Subcutaneous abdominal adipose tissue (tissue), 5 donors: ENCODE data around the gene GAPT.

Experiments used
- H3K27ac ChIP-seq: one replicate; pipeline ENCODE4 v1.7.0; 2013; ENCODE audit warnings: low read depth, mild to moderate bottlenecking, inconsistent platforms, low read length, moderate library complexity
- H3K27me3 ChIP-seq, 5 donors: one replicate each; pipeline ENCODE4 v1.7.0; 2013; ENCODE audit warnings: low read length in 5 of 5, inconsistent platforms in 1 of 5; ENCODE audit not compliant: control insufficient read depth in 5 of 5, insufficient read depth in 4 of 5
- H3K36me3 ChIP-seq, 5 donors: one replicate each; pipeline ENCODE4 v1.7.0; 2013; ENCODE audit warnings: low read length in 5 of 5; ENCODE audit not compliant: control insufficient read depth in 5 of 5, insufficient read depth in 5 of 5
- H3K4me1 ChIP-seq, 5 donors: one replicate each; pipeline ENCODE4 v1.7.0; 2013; ENCODE audit warnings: low read length in 5 of 5, mild to moderate bottlenecking in 3 of 5, moderate library complexity in 1 of 5; ENCODE audit not compliant: control insufficient read depth in 5 of 5, insufficient read depth in 5 of 5
- H3K4me3 ChIP-seq, 5 donors: one replicate each; pipeline ENCODE4 v1.7.0; 2013; ENCODE audit warnings: low read length in 5 of 5, low read depth in 1 of 5
- H3K9ac ChIP-seq, 5 donors: one replicate each; pipeline ENCODE4 v1.7.0; 2013; ENCODE audit warnings: low read length in 5 of 5, mild to moderate bottlenecking in 4 of 5, moderate library complexity in 3 of 5
- H3K9me3 ChIP-seq, 5 donors: one replicate each; pipeline ENCODE4 v1.7.0; 2013; ENCODE audit warnings: low read length in 5 of 5; ENCODE audit not compliant: control insufficient read depth in 5 of 5
- donor health status: healthy.
- donor health status: healthy.
- donor health status: healthy.
- donor health status: healthy.
- donor health status: healthy.

Gene GAPT

GRCh38 chr5:58481828-58482227, 9.4 kb upstream of the GAPT start:
- Histone ChIP-seq H3K4me3 (no peak overlapping the region), H3K9me3 (no peaks in the 10 kb centered on the region), H3K4me1 (no peaks in the 10 kb centered on the region), H3K36me3 (no peaks in the 10 kb centered on the region), H3K27ac (no peak overlapping the region), H3K9ac (no peak overlapping the region), H3K27me3 (peaks cover 0 to 10% (median 0%) of the 10 kb centered on the region in 5 donors)

DNA sequence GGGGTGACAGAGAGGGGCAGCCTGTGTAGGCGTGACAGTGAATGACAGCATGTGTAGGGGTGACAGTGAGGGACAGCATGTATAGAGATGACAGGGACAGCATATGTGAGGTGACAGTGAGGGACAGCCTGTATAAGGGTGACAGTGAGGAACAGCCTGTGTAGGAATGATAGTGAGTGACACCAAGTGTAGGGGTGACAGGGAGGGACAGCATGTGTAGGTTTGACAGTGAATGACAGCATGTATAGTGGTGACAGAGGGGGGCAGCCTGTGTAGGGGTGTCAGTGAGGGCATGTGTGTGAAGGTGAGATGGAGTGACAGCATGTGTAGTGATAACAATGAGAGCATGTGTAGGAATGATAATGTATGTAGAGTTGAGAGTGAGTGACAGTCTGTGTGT, 8.7 kb upstream of the GAPT start:
- no peaks in the 10 kb centered on the region for H3K36me3 ChIP-seq
- no peak overlapping the region for H3K9ac ChIP-seq
- H3K4me3 ChIP-seq = no peak overlapping the region
- no peak overlapping the region for H3K27ac ChIP-seq
- peaks cover 0 to 10% (median 0%) of the 10 kb centered on the region in 5 donors for H3K27me3 ChIP-seq
- H3K4me1 ChIP-seq = no peaks in the 10 kb centered on the region
- H3K9me3 ChIP-seq = no peaks in the 10 kb centered on the region

DNA sequence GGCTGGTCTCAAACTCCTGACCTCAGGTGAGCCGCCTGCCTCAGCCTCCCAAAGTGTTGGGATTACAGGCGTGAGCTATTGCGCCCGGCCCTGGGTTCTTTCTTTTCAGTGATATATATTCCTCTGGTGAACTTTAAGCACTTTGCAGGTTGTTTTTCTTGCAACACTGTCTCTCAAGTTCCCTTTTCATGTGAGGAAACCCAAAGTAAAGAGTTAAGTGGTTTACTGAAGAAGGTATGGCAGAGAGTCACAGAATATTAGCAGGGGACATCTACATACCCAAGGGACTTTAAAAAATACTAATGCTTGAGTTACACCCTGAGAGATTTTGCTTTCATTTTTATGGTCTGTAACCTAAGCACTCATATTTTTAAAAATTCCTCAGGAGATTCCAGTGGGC, 6.7 kb upstream of the GAPT start:
- Histone ChIP-seq H3K4me1 (no peaks in the 10 kb centered on the region), H3K4me3 (no peak overlapping the region), H3K27ac (no peak overlapping the region), H3K36me3 (no peaks in the 10 kb centered on the region), H3K9ac (no peak overlapping the region), H3K9me3 (no peaks in the 10 kb centered on the region), H3K27me3 (peaks cover 0 to 10% (median 0%) of the 10 kb centered on the region in 5 donors)

DNA sequence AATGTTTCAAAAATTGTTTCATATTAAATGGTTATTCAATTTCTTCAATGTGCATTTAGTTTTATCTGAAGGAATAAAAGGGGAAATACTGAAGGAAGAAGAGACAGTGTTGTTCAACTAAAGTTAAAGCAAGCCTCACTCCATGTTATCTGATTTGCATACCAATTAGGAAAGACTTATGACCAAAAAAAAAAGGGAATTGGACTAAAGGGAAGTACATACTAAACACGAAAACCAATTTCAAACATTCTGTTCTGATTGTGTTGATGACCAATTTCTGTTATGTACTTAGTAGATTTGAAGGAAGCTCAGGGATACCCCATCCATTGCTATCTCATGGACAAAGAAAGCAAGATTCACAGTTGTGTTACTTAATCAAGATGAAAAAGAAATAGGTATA, 4.9 kb upstream of the GAPT start:
- peaks cover 0 to 4% (median 0%) of the 10 kb centered on the region in 5 donors for H3K27me3 ChIP-seq

DNA sequence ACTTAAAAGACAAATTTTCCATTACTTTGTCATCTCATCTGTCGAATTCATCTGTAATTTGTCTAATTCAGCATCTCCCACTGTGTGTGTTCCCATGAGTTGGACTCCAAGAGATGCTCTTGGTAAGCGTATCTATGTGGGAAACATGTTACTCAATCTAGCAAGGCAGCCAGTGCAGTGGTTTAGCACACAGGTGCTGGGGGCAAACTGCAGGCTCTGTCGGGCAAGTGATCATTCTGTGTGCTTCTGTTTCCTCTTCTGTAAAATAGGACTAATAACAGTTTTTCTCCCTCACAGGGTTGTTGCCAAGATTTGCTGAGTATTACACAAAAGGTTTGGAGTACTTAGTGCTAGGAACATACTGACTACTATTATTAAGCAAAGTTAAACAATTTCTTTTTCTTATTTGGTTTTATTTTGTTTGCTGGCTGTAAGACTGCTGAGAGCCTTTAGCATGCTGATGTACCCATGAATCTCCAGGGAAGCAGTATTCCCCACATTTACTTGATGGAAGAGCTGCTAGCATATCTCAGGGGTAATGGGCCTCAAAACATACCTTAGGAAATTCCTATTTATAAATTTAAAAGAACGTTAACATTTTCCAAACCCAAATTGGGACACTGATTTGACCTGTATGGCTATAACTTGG, 709 bp upstream of the GAPT start:
- no peaks in the 10 kb centered on the region for H3K36me3 ChIP-seq
- H3K9me3 ChIP-seq = no peaks in the 10 kb centered on the region
- H3K4me1 ChIP-seq = no peaks in the 10 kb centered on the region
- H3K27ac ChIP-seq = no peak overlapping the region
- H3K4me3 ChIP-seq = no peak overlapping the region
- H3K27me3 ChIP-seq = peaks cover 0 to 2% (median 0%) of the 10 kb centered on the region in 5 donors
- H3K9ac ChIP-seq = no peak overlapping the region

More for the DNA sequence above, 4.9 kb upstream of the GAPT start:
- H3K36me3 ChIP-seq = no peaks in the 10 kb centered on the region
- H3K4me3 ChIP-seq = no peak overlapping the region
- no peaks in the 10 kb centered on the region for H3K9me3 ChIP-seq
- no peaks in the 10 kb centered on the region for H3K4me1 ChIP-seq
- H3K27ac ChIP-seq = no peak overlapping the region
- H3K9ac ChIP-seq = no peak overlapping the region

GRCh38 chr5:58493141-58493540, 1.9 kb downstream of the GAPT start:
- no peak overlapping the region for H3K27ac ChIP-seq
- H3K4me1 ChIP-seq = no peaks in the 10 kb centered on the region
- H3K4me3 ChIP-seq = no peak overlapping the region
- H3K9ac ChIP-seq = no peak overlapping the region
- H3K27me3 ChIP-seq = peaks cover 0 to 2% (median 0%) of the 10 kb centered on the region in 5 donors
- H3K9me3 ChIP-seq = no peaks in the 10 kb centered on the region
- H3K36me3 ChIP-seq = no peaks in the 10 kb centered on the region

GRCh38 chr5:58496488-58496887, 5.3 kb downstream of the GAPT start:
- Histone ChIP-seq H3K27me3 (no peaks in the 10 kb centered on the region), H3K36me3 (no peaks in the 10 kb centered on the region), H3K4me3 (no peak overlapping the region), H3K4me1 (no peaks in the 10 kb centered on the region), H3K9ac (no peak overlapping the region), H3K27ac (no peak overlapping the region), H3K9me3 (no peaks in the 10 kb centered on the region)

DNA sequence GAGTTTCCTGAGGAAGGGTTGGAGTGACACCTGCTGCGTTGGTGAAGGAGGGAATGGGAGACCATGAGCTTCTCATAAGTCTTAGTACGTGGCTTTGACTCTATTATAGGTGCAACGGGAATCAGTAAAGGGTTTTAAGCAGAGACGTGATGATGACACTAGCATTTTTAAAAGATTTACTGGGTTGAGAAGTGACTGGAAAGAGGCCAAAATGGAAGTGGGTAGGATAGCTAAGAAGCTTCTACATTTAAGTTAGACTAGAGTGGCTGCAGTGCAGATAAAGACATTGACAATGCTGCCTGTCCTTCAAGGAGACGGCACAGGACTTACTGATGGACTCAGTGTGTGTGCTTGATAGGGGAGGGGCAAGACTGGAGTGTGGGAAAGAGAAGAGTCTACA, 6.2 kb downstream of the GAPT start:
- H3K4me1 ChIP-seq = no peaks in the 10 kb centered on the region
- no peaks in the 10 kb centered on the region for H3K36me3 ChIP-seq
- no peaks in the 10 kb centered on the region for H3K9me3 ChIP-seq
- no peaks in the 10 kb centered on the region for H3K27me3 ChIP-seq
- H3K9ac ChIP-seq = no peak overlapping the region
- H3K27ac ChIP-seq = no peak overlapping the region
- no peak overlapping the region for H3K4me3 ChIP-seq

- H3K27ac ChIP-seq = no peak overlapping the region
- H3K27me3 ChIP-seq = peaks cover 0 to 2% (median 0%) of the 10 kb centered on the region in 5 donors
- H3K4me1 ChIP-seq = no peaks in the 10 kb centered on the region
- H3K36me3 ChIP-seq = no peaks in the 10 kb centered on the region
- no peak overlapping the region for H3K4me3 ChIP-seq
- H3K9ac ChIP-seq = no peak overlapping the region
- H3K9me3 ChIP-seq = no peaks in the 10 kb centered on the region
Observed at GRCh38 chr5:58497921-58498320, 6.7 kb downstream of the GAPT start.

GRCh38 chr5:58498340-58498942, 7.2 kb downstream of the GAPT start:
- Histone ChIP-seq H3K9me3 (no peaks in the 10 kb centered on the region), H3K4me1 (no peaks in the 10 kb centered on the region), H3K9ac (no peak overlapping the region), H3K36me3 (no peaks in the 10 kb centered on the region), H3K27me3 (peaks cover 0 to 2% (median 0%) of the 10 kb centered on the region in 5 donors), H3K4me3 (no peak overlapping the region), H3K27ac (no peak overlapping the region)
